ENCODE data around the gene HCN2.

Gene HCN2

DNA sequence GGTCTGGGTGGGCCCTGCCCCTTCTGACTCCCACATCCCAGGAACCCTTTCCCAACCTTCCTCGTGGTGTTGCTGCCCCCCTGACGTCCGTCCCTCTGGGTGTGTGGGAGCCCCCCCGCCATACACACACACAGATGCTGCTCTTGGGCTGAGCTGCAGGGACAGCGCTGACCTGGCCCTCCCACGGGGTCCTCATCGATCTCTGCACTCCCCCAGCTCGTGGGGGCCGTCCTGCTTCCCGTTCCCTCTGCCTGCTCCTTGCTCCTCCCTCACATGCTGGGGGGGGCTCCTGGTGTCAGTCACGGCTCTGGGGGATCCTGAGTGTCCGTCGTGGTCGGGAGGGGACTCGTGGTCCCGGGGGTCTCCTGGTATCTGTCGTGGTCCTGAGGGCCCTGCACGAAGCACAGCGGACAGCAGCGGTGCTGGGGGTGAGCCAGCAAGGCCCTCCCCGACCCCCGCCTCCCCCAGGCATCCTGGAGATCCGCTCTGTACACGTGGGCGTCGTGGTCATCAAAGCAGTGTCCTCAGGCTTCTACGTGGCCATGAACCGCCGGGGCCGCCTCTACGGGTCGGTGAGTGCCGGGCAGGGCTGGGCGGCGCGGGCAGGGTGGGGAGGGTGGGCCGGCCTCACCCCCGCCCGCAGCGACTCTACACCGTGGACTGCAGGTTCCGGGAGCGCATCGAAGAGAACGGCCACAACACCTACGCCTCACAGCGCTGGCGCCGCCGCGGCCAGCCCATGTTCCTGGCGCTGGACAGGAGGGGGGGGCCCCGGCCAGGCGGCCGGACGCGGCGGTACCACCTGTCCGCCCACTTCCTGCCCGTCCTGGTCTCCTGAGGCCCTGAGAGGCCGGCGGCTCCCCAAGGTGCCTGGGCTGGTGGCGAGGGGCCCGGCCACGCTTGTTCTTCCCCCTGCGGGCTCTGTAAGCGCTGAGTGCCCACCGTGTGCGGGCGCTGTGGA is 53.4 kb downstream of the HCN2 start:
- no peak for DNase-seq

DNA sequence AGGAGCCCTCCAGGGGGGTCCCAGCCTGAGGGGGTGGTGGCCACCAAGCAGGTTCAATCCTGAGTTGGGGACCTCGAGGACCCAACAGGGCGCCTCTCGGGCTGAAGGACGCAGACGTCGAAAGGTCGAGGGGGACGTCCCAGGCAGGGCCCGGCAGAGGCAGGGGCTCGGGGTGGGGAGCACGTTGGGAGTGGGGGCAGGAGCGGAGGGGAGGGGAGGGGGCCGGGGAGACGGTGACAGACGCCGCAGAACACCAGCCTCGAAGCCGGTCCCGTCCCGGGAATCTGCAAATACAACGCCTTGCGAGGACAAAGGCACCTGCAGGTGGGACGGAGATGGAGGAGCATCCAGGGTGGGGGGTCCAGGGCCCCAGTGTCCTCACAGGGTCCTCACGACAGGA is 54.1 kb downstream of the HCN2 start:
- DNase-seq: no peak

DNA sequence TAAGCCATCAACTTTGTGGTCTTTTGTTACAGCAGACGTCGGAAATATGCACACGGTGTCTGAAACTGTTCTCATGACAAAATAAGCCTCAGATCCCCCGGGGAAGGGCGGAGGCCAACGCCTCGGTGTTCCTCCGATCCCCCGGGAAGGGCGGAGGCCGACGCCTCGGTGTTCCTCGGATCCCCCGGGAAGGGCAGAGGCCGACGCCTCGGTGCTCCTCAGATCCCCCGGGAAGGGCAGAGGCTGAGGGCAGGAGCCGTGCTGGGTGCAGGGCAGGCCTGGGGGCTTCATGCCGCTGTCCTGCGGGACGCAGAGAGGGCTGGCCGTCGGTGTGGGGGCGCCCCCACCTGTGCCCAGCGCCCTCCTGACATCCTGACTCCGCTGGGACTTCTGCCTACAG is 54.7 kb downstream of the HCN2 start:
- peak; percentile 46 for DNase-seq

DNA sequence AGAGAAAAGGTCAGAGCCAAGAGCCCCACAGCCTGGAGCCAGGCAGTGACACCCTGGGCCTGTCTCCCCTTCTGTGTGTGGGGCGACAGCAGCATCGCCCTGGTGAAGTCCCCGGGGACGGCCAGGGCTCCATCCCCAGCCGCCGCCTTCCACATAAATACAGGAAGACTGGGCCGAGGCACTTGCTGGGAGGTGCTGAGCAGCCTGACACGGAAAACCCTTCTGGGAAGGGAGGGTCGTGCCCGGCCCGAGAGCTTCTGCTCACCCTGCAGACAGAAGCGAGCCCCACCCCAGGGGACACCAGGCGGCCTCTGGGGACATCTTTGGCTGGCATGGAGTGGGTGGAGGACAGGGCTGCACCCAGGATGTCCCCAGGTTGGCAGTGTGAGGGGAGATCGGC is 55.1 kb downstream of the HCN2 start:
- DNase-seq: no peak

DNA sequence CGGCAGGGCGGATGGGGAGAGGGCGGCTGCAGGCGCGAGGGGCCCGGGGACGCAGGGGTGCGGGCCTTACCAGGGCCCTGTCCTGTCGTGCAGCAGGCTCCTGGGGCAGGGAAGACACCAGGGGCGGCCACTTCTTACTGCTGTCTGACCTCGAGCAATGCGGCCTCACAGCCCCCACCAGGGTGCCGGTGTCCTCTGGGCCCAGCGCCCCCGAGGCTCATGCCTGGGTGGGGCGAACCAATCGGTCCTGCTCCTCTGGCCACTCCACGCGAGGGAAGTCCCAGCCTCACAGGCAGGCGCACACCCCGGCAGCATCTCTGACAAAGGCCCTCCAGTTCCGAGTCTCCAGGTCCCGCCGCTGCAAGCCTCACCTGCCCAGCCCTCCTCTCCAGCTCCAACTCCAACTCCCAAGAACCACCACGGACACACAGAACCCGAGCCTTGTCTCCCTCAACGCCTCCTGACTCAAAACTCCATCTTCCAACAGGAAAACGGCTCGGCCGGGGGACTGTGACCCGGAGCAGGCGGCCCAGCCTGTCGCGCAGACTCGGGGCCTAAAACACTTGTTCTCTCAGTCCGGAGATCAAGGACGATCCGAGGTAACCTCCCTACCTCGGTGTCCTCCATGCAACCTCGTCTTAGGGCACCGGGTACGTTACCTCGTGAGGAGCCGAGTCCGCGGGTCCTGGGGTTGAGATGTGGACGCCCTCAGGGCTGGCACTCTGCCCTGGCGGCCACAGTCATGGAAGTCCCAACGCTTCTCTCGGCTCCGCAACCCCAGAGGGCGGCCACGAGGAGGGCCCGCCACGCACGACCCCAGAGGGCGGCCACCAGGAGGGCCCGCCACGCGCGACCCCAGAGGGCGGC is 56.5 kb downstream of the HCN2 start:
- no peak for DNase-seq

DNA sequence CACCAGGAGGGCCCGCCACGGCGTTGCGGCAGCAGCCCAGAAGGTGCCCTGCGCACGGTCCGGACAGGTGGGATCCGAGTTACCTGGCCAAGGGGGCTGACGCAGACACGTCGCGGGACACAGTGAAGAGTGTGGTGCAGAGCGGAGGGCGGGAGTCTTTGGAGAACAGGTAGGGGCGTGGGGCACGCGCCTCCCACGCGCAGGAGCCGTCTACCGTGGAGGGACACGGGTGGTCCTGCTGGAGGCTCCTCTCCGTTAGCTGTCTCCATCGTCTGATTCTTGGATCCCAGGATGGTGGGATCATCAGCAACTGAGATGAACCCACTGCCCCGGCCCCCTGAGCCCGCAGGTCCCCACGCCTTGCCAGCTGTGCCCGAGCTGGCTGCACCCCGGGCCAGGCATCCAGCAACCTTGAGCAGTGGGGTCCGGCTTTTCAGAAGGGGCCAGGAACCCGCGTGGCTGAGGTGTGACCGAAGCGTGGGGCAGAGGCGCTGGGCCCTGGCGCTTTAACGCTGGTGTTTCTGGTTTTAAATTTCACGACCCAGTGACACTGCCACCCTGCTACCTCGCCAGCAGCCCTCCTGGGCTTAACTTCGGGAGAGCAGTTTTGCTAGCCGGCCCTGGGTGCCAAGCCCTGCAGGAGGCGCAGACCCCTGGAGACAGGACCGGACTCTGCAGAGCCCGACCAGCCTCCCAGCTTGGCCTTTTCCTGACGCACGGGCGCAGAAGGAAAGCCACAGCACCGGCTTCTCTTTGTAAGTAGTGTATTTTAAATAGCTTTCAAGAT is 57.3 kb downstream of the HCN2 start:
- no peak for DNase-seq

DNA sequence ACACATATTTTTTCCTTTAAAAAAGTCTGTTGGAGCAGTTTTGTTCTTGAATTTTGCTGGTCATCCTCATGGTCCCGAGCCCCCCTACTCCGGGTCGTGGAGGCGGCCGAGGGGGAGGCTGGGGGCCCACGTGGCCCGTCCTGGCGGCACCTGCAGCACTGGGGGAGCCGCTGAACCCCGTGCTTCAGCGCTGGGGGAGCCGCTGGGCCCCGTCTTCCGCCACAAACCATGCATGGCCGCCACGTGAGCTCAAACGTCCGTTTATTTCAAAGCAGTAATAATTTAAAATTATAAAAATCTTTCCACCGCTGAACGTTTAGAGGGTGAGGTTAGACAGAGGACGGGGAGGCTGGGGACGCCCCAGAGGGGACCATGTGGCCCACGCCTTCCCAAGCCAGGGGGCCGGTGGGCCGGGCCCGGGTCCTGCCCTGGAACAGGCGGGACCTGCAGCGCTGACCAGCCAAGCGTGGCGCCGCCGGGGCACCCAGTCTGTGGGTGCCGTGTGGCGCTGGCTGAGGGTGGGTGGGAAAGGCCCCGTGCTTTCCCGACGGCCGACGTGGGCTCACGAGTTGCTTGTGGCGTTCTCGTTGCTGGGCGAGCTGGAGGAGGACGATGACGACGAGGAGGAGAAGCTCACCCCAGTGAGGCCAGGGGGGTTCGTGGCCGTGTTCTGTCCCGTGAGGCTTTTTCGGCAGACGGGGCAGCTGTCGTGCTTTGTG is 58.0 kb downstream of the HCN2 start:
- DNase-seq: no peak

DNA sequence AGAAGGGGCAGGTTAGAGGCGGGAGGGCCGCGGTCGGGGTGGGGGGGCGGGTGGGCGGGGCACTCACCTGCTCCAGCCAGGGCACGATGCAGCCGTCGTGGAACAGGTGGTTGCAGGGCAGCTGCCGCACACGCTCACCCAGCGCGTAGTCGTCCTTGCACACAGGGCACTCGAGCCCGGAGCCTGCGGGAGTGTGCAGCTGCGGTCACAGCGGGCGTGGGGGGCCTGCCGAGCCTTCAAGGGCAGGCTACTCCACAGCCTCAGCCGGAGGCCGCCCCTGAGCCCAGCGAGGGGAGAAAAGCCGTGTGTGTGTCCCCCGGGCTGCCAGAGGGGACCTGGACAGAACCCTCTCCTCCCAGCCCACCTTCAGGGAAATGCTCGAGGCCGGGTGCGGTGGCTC is 58.6 kb downstream of the HCN2 start:
- DNase-seq: no peak

DNA sequence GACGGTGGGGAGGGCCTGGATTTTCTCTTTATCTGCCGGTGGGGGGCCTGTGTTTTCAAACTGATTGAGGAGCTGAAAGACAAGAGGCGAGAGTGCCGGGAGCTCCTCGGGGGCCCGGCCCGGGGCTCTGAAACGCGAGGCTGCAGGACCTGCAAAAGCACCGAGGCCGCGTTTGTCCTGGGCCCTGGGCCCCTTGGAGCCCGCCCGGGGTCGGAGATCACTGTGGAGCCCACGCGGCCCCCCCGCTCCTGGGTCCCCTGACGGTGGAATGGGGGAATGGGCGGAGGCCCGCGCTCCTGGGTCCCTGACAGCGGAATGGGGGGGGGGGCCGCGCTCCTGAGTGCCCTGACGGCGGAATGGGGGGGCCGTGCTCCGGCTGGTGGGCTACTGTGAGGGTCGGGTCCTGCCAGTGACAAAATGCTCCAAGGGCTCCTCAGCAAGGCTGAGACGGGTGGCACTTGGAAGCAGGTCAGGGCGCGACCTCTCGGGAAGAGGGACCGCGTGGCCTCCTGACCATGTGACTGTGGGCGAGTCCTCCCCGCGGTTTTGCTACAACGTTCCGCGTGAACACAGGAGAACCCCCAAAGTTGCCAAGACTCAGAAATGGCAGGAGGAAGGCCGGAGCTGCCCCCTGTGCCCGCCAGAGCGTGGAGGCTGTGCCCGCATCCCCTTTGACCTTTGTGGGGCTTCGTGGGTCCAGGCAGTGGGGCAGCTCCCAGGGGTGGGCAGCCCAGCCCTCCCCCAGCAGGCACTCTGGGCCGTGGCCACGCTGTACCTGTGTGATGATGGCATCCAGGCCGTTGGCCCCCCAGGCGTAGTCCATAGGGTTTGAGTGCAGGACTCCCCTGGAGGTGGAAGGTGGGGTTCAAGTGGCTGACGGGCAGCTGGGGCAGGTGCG is 59.5 kb downstream of the HCN2 start:
- DNase-seq: no peak

DNA sequence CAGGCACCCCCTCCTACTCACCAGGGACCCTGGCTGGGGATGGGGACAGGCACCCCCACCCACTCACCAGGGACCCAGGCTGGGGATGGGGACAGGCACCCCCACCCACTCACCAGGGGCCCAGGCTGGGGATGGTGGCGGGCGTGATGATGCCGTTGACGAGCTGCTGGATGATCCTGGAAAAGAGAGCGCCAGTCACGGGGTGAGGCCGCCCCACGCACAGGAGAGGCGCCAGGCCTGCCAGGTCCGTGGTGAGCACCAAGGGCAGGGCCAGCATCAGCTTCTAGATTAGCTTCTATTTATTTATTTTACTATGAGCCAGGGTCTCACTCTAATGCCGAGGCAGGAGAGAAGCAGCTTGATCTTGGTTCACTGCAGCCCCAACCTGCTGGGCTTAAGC is 60.4 kb downstream of the HCN2 start:
- no peak for DNase-seq

DNA sequence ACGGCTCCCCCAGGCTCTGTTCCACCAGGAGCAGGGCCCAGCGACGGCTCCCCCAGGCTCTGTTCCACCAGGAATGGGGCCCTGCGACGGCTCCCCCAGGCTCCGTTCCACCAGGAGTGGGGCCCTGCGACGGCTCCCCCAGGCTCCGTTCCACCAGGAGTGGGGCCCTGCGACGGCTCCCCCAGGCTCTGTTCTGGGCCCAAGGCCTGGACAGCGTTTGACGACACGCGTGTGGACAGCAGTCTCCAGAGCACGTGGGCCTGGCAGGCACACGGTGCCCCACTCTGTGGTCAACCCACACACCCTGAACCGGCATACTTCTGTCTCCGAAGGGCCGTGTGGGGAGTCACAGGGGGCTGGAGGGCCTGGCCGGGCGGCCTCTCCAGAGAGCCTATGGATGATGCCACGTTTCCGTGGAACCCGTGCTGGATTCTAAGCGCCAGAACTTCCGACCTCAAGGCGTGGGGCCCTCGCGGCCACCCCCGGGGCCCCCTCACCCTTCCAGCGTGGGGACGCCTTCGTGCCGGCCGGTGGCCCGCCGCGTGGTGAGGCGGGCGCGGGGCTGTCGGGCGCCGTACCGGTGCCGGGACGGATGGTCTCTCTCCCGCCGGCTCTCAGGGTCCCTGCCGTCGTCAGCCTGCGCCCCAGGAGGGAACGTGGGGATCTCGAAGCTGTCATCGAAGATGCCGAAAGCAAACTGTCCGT is 61.6 kb downstream of the HCN2 start:
- DNase-seq: no peak

DNA sequence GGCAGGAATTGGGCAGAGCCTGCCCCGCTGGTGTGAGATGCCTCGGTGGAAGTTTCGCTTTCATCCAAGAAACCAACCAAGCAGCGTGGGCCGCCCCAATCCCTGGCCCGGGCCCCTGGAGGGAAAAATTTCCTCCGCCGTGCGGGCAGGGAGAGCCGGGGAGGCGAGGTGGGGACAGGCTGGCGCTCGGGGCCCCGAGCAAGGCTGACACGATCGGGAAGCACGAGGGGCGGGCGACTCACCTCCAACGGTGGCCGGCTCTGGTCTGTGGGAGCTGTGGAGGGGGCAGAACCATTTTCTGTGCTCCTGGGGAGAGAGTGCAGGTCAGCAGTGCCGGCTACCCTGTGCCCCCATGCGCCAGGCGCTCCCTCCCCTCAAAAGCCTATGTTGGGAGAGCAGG is 62.3 kb downstream of the HCN2 start:
- DNase-seq: no peak

DNA sequence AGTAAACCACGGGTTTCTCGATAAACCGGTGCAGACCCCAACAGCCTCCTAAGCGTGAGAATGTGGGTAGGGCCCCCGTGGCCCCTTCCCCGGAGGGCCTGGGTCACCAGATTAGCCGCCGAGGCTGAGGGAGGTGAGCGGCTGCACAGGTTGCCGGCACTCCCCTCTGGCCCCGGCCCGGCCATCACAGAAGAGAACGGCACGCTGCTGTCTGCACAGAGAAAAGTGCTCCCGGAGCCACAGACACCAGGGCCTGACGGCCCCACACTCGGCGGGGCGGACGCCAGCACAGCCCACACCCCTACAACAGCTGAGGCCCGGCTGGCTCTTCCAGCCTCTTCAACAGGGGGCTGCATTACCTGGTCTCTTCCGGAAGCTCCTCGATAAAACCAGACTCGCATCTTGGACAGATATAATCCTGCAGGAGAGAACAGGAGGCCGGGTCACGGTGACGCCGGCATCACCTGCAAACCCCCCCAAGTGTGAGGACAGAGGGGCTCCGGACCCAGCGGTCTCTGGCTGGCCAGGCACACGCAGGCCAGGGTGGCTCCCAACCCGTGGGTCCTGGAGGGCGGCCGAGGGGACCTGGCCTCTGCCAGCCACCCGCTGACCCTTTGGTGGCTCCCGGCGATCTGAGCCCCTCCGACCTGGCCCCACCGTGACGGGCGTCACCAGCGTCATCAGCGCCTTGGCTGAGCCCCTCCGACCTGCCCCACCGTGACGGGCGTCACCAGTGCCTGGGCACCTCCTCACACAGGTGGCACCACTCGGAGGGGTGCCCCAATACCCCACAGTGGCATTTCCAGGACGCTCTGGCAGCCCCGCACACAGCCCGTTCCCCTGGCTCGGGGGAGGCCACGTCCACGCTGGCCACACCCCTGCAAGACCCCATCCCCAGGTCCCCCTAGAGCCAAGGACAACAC is 63.0 kb downstream of the HCN2 start:
- no peak for DNase-seq

DNA sequence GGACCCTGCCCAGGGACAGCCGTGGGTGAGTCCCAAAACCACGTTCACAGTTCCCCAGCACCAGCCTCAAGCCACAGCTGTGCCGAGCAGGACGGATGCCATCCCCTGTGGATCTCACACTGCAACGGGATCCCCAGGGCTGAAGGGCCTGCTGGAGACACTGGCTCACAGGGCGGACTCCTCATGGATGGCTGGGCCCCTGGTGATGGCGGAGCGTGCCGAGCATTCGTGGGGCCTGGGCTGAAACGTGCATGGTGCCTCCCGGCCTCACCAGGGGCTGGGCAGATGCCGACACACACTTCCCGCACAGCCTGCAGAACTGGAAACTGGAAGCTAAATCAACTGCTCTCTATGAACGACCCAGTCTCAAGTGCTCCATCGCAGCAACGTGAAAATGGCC is 63.7 kb downstream of the HCN2 start:
- DNase-seq: no peak

DNA sequence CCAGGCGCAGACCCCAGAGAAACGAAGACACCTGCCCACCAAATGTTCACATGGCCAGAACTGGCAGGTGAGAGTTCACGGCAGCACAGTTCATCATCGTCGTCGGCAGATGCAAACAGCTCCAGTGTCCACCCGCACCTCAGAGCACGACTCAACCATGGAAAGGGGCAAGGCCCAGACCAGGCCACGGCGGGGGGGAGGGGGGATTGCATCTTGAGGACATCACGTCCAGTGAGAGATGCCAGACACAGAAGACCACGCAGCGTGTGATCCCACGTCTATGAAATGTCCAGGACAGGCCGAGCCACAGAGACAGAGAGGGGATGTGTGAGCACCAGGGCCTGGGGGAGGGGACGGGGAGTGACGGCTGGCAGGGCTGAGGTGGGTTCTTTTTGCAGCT is 66.0 kb downstream of the HCN2 start:
- no peak for DNase-seq

DNA sequence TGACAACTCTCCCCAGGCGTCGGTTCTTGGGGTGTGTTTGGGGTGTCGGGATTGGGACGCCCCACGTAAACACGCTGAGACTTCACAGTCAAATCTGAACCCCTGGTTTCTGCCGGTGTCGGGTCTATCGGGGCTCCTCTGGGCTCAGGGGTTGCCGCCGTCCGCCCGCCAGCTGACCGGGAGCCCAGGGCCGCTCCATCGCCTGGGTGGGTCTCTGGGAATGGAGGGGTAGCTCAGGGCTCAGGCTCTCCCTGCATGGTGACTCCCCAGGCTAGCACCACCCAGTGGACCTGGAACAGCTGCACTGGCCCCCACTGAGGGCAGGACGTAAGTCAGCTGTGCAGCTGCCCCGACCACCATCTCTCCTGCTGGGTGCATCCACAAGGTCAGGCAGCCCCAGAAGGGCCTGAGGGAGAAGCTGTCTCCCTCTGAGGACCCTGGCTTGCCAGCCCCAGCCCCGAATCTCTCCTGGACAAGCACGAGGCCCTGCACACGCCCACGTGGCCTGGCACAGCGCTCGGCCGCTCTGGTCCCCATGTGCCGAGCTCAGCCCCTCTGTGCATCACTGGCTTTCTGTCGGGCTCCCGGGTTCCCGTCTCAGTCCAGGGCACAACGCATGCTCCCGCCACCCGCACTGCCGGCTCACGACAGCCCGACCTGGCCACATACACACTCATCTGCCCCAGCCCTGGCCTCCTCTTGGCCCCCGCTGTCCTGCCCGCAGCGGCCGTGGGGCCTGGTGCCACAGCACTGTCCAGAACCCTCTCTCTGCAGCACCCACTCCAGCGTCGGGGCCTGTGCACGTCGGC is 67.3 kb downstream of the HCN2 start:
- no peak for DNase-seq

DNA sequence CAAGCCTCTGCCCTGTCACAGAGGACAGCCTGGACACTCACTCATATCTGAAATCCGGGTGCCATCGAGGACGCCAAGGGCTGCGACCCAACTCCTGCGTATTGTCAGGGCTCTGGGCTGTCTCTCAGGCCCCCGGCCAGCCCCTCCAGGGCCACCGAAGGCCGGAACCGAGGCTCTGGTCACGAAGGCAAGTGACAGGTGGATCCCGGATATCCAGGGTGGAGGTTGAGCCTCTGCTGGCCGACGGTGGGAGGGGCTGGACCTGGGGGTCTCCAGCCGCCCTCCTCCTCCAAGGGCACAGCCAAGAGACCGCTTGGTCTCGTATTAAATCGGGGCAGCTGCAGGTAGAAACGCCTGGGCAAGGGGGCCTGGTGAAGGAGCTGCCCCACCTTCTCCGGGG is 67.9 kb downstream of the HCN2 start:
- no peak for DNase-seq

DNA sequence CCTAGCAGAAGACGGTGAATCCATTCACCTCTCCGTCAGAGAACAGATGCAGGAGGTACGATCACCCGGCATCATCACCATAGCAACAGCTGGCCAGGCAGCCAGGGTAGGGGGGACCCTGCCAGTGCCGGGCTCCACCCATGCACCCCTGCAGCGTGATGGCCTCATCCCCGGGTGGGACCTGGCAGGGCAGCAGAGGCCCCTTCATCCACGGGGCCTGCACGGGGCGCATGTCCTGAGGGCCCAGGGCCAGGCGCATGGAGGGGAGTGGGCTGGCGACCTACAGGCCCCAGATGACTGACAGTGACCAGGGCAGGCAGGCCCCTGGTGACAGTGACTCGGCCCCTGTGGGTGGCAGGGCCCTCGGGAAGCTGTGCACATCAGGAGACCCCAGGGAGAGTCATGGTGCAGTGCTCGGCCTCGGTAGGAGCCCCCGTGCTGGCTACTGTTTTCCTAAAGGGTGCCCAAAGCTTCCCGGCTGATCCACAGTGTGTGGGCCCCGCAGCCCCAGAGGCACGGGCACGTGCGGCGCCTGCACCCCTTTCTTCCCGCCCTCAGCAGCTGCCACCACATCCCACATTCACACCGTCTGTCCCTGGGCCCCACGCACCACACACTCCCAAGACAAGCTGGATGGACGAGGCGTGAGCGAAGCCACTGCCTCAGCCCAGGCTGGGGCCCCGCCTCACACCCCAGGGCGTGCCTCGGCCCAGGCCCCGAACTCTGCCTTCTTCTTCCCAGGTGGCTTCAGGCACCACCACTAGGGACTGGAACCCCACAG is 68.6 kb downstream of the HCN2 start:
- no peak for DNase-seq
